CD4-positive, alpha-beta T cell (primary cell): ENCODE results near the gene LRRFIP2. TPM values are rescaled to one million over a fixed set of nuclear protein-coding genes. Genes with fewer than 3 reads are reported as not detected.

Source experiments
- ATAC-seq: fragments of 200-7000 bp; cut with Tn5 transposase; one replicate; pipeline ENCODE4 v1.10.0; 2022; ENCODE audit warnings: mild to moderate bottlenecking; ENCODE audit not compliant: poor library complexity
- CTCF ChIA-PET: fragments of 350-600 bp; sonication (Branson Sonifier 250); formaldehyde crosslinking; loops from one replicate; lab custom pipeline; 2021; ENCODE audit warnings: antibody characterized with exemption, inconsistent platforms; lab: Charles Lee
- POLR2A ChIA-PET: fragments of 350-600 bp; sonication (Branson Sonifier 250); formaldehyde crosslinking; loops from one replicate; lab custom pipeline; 2021; ENCODE audit warnings: antibody characterized with exemption, inconsistent platforms; lab: Charles Lee
- DNase-seq, 14 experiments: peaks; one replicate each; pipeline ENCODE4 v3.0.0-alpha.2; 2013 to 2020; ENCODE audit warnings: mixed read lengths in 2 of 14
- H3K27ac ChIP-seq, 2 donors: one replicate each; pipeline versions ENCODE4 v1.5.1 to v1.7.0; 2013; ENCODE audit warnings: low read length in 2 of 2, low read depth in 1 of 2, mild to moderate bottlenecking in 1 of 2
- H3K27me3 ChIP-seq, 2 experiments: 1 replicate in 1 of 2; 2 replicates in 1 of 2; pipeline versions ENCODE4 v1.6.1 to v1.7.0; 2013; ENCODE audit warnings: low read length in 2 of 2, control low read depth in 1 of 2, mild to moderate bottlenecking in 1 of 2, moderate library complexity in 1 of 2; ENCODE audit not compliant: insufficient read depth in 2 of 2, control insufficient read depth in 1 of 2
- H3K36me3 ChIP-seq: one replicate; pipeline ENCODE4 v1.6.1; 2013; ENCODE audit warnings: low read length, control low read depth; ENCODE audit not compliant: insufficient read depth
- H3K4me1 ChIP-seq: one replicate; pipeline ENCODE4 v1.6.1; 2013; ENCODE audit warnings: low read length, control low read depth; ENCODE audit not compliant: insufficient read depth
- H3K4me3 ChIP-seq: one replicate; pipeline ENCODE4 v1.5.1; 2013; ENCODE audit warnings: mild to moderate bottlenecking, low read length, moderate library complexity
- H3K9me3 ChIP-seq, 2 experiments: 1 replicate in 1 of 2; 2 replicates in 1 of 2; pipeline versions ENCODE4 v1.6.1 to v1.7.0; 2013; ENCODE audit warnings: low read length in 2 of 2, mild to moderate bottlenecking in 2 of 2, control low read depth in 1 of 2, moderate library complexity in 1 of 2; ENCODE audit not compliant: control insufficient read depth in 1 of 2, insufficient read depth in 1 of 2
- H3K27ac Mint-ChIP-seq: one replicate; pipeline ENCODE4 v1.8.0; 2020; ENCODE audit warnings: mixed read lengths
- H3K27me3 Mint-ChIP-seq: one replicate; pipeline ENCODE4 v1.8.0; 2021; ENCODE audit warnings: mixed read lengths
- H3K36me3 Mint-ChIP-seq: one replicate; pipeline ENCODE4 v1.8.0; 2021; ENCODE audit warnings: low read depth, mixed read lengths
- H3K4me1 Mint-ChIP-seq: one replicate; pipeline ENCODE4 v1.8.0; 2021; ENCODE audit warnings: low read depth, mixed read lengths
- H3K4me3 Mint-ChIP-seq: one replicate; pipeline ENCODE4 v1.8.0; 2020; ENCODE audit warnings: mild to moderate bottlenecking, mixed read lengths
- H3K9me3 Mint-ChIP-seq: one replicate; pipeline ENCODE4 v1.8.0; 2020; ENCODE audit warnings: mixed read lengths
- intact Hi-C, 2 experiments: fragments of 100-400 bp; cut with DNase I in 1 of 2; cut with micrococcal nuclease in 1 of 2; formaldehyde crosslinking; loops; one replicate each; pipeline versions ENCODE4 v1.15.1 to v1.9.0; 2023 to 2025; cut with DNase I, micrococcal nuclease
- total RNA-seq, 174 experiments: library from RNA in 2 of 174; stranded (reverse) in 2 of 174; gene quantifications; one replicate each; pipeline ENCODE4 v1.2.3 and lab custom pipeline; 2021 to 2026
- TF ChIP-seq, protein P1 (sequence below): fragments of 200-600 bp; IDR thresholded peaks from one replicate; pipeline ENCODE4 v1.8.0; 2022; ENCODE audit warnings: antibody characterized with exemption, mild to moderate bottlenecking

The LRRFIP2 gene
- total RNA-seq, 2 experiments from 2014 or later: 34.2 to 34.8 TPM

DNA sequence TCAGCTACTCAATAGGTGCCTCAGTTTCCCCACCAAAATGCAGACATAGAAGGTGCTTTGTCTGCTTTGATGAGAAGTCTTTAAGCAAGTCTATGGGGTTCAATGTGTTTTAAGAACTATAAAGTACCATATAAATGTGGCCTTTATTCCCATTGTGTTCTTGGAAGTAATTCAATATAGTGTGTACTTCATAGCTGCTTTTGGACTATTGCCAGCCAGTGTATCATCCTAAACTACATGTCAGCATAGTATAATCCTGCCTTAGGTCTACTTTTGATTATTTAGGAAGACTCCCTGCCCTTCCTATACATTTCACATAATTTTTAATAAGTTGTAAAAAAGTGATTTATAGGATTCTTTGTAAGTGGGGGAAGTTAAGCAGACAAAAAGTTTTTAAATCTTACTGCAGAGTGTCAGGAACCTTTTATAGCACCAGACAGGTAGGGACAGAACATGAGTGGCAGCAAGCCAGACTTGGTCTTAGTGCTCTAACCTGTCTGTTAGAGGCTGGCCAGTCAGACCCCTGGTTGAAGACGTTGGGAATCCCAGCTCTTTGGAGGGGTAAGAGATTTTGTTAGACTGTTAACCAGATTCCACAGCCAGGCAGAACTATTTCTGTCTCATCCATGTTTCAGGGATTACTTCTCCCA, 132.7 kb downstream of the LRRFIP2 start:
- H3K27ac Mint-ChIP-seq: no peak overlapping the region
- Histone ChIP-seq H3K36me3 (peaks cover 53% of the 10 kb centered on the region), H3K9me3 (no peaks in the 10 kb centered on the region), H3K27me3 (no peaks in the 10 kb centered on the region), H3K4me3 (no peak overlapping the region), H3K27ac (no peak overlapping the region), H3K4me1 (no peaks in the 10 kb centered on the region)
- H3K36me3 Mint-ChIP-seq: peaks cover 84% of the 10 kb centered on the region
- POLR2A ChIA-PET: interaction anchor here (1.2 kb wide), 1 partner anchor 17 kb away, joined by 3 read pairs; no protein-coding TSS in a partner anchor
- TF ChIP-seq, protein P1, sequence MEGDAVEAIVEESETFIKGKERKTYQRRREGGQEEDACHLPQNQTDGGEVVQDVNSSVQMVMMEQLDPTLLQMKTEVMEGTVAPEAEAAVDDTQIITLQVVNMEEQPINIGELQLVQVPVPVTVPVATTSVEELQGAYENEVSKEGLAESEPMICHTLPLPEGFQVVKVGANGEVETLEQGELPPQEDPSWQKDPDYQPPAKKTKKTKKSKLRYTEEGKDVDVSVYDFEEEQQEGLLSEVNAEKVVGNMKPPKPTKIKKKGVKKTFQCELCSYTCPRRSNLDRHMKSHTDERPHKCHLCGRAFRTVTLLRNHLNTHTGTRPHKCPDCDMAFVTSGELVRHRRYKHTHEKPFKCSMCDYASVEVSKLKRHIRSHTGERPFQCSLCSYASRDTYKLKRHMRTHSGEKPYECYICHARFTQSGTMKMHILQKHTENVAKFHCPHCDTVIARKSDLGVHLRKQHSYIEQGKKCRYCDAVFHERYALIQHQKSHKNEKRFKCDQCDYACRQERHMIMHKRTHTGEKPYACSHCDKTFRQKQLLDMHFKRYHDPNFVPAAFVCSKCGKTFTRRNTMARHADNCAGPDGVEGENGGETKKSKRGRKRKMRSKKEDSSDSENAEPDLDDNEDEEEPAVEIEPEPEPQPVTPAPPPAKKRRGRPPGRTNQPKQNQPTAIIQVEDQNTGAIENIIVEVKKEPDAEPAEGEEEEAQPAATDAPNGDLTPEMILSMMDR: no peak
- intact Hi-C loops: no loop called here
- no peak overlapping the region for H3K4me3 Mint-ChIP-seq
- ATAC-seq: no peak
- H3K9me3 Mint-ChIP-seq: no peaks in the 10 kb centered on the region
- CTCF ChIA-PET: no interaction called here
- DNase-seq: no peak
- peaks cover 6% of the 10 kb centered on the region for H3K4me1 Mint-ChIP-seq
- H3K27me3 Mint-ChIP-seq: no peaks in the 10 kb centered on the region

DNA sequence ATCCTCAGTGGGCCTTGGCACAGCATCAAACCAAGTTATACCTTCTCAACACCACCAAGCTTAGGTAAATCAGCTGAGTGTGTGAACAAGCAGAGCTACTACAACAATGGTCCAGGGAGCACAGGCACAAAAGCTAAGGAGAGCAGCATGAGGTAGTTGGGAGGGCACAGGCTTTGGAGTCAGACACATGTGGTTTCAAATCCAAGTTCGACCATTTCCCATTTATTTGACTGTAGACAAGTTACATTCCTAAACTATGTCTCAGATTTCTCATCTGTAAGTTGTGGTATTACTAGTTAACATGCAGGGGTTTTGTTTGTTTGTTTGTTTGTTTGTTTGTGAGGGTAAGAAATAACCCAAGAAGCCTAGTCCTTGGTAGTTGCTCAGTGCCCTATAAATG, 134.2 kb downstream of the LRRFIP2 start:
- POLR2A ChIA-PET: no interaction called here
- CTCF ChIA-PET: no interaction called here
- peaks cover 6% of the 10 kb centered on the region for H3K4me1 Mint-ChIP-seq
- Histone ChIP-seq H3K36me3 (peaks cover 67% of the 10 kb centered on the region), H3K4me3 (no peak overlapping the region), H3K27me3 (no peaks in the 10 kb centered on the region), H3K9me3 (peaks cover 0 to 5% of the 10 kb centered on the region in 2 experiments), H3K4me1 (no peaks in the 10 kb centered on the region), H3K27ac (no peak overlapping the region)
- H3K27me3 Mint-ChIP-seq: no peaks in the 10 kb centered on the region
- DNase-seq (no peak), ATAC-seq (no peak)
- peaks cover 88% of the 10 kb centered on the region for H3K36me3 Mint-ChIP-seq
- intact Hi-C loops: no loop called here
- H3K9me3 Mint-ChIP-seq: no peaks in the 10 kb centered on the region
- TF ChIP-seq, protein P1: no peak
- no peak overlapping the region for H3K4me3 Mint-ChIP-seq
- no peak overlapping the region for H3K27ac Mint-ChIP-seq

DNA sequence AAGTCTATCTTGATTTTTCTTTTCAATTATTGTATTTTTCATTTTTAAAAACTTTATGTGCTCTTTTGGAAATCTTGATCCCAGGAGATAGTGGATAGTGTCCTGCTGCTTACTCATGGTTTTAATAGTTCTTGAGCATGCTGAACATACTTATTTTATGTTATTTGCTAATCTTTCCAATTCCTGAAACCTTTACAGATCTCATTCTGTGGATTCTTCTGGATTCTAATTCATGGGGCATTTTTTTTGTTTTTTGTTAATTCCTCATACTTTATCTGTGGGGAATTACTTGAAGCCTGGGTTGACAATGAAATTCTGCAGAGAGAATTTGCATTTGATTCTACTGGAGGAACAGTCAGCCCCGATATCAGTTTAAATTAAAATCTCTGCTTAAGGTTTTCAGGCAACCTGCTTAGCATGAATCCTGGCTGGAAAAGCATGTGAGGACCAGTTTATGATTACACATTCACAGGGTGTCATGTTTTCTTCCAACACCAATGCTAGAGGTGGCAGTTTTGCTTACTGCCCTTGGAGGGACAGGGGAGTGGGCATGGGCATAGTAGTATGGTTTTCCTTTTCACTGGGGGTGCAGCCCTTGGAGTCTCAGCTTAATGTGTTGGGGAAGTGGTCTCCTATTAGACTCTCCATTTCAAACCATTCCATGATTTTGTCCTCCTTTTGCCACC, 135.1 kb downstream of the LRRFIP2 start:
- Mint-ChIP-seq H3K4me1 (peaks cover 6% of the 10 kb centered on the region), H3K36me3 (peaks cover 88% of the 10 kb centered on the region), H3K4me3 (no peak overlapping the region), H3K27ac (no peak overlapping the region), H3K9me3 (no peaks in the 10 kb centered on the region), H3K27me3 (no peaks in the 10 kb centered on the region)
- Histone ChIP-seq H3K27ac (no peak overlapping the region), H3K36me3 (peaks cover 71% of the 10 kb centered on the region), H3K27me3 (no peaks in the 10 kb centered on the region), H3K4me1 (no peaks in the 10 kb centered on the region), H3K9me3 (peaks cover 0 to 5% of the 10 kb centered on the region in 2 experiments), H3K4me3 (no peak overlapping the region)
- ChIA-PET POLR2A (no interaction called here), CTCF (interaction anchor here (0.6 kb wide), 1 partner anchor 283 kb away, joined by 5 read pairs; no protein-coding TSS in a partner anchor)
- intact Hi-C loops: no loop called here
- TF ChIP-seq, protein P1: no peak
- ATAC-seq (no peak), DNase-seq (no peak)
